Measurements from ENCODE around the gene C3orf22.

Gene C3orf22

GRCh38 chr3:126556637-126557414, 1.9 kb downstream of the C3orf22 start:
- DNase-seq, result no peak

GRCh38 chr3:126555795-126556636, 2.7 kb downstream of the C3orf22 start:
- no peak for DNase-seq

GRCh38 chr3:126554560-126555525, 3.9 kb downstream of the C3orf22 start:
- no peak for DNase-seq

GRCh38 chr3:126553284-126554084, 5.2 kb downstream of the C3orf22 start:
- DNase-seq, result no peak

GRCh38 chr3:126552688-126553283, 5.9 kb downstream of the C3orf22 start:
- no peak for DNase-seq

- no peak for DNase-seq
Measured at GRCh38 chr3:126551839-126552687, 6.7 kb downstream of the C3orf22 start.

- DNase-seq, result no peak
Measured at GRCh38 chr3:126551121-126551838, 7.5 kb downstream of the C3orf22 start.

GRCh38 chr3:126550488-126551051, 8.2 kb downstream of the C3orf22 start:
- DNase-seq, result no peak

- no peak for DNase-seq
Measured at GRCh38 chr3:126549861-126550487, 8.8 kb downstream of the C3orf22 start.

GRCh38 chr3:126548556-126549466, 9.9 kb downstream of the C3orf22 start:
- DNase-seq, result no peak

GRCh38 chr3:126547721-126548120, 11.0 kb downstream of the C3orf22 start:
- no peak for DNase-seq

- DNase-seq, result no peak
Measured at GRCh38 chr3:126546549-126547239, 12.0 kb downstream of the C3orf22 start.

GRCh38 chr3:126546013-126546412, 12.7 kb downstream of the C3orf22 start:
- no peak for DNase-seq

- no peak for DNase-seq
Measured at GRCh38 chr3:126545544-126545943, 13.2 kb downstream of the C3orf22 start.

GRCh38 chr3:126544596-126545281, 14.0 kb downstream of the C3orf22 start:
- no peak for DNase-seq

GRCh38 chr3:126543457-126544061, 15.2 kb downstream of the C3orf22 start:
- no peak for DNase-seq

All from CD4-positive, alpha-beta T cell treated with Interferon gamma for 1 hour (primary cell).